ENCODE results near the gene MYO16.

MYO16 gene

DNA sequence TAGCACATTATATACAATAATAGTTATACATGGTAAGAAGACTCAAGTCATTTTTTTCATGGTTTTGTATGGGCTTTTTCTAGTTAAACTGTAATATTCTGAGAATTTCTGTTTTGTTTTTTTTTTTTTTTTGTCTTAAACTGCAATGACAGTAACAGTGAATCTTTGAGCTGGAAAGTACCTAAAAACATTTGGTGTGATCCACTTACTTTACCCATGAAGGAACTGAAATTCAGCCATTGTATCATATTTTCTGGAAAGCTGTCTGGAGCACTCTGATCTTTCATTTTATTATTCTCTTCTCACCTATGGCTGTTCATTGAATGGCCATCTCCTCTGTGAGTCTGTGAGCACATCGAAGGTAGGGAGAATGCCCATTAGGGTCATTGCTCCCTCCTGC is 37.8 kb downstream of the MYO16 start:
- DNase-seq = no peak

DNA sequence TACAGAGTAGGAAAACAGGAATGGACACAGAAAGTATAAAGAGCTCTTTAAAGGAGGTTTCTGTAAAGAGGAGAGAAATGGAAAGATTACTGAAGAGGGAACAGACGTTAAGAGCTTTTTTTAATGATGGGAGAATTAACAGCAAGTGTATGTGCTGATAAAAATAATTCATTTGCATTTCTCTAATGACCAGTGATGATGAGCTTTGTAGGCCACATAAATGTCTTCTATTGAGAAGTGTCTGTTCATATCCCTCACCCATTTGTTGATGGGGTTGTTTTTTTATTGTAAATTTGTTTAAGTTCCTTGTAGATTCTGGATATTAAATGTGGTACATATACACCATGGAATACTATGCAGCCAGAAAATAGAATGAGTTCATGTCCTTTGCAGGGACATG is 40.0 kb downstream of the MYO16 start:
- DNase-seq = no peak

DNA sequence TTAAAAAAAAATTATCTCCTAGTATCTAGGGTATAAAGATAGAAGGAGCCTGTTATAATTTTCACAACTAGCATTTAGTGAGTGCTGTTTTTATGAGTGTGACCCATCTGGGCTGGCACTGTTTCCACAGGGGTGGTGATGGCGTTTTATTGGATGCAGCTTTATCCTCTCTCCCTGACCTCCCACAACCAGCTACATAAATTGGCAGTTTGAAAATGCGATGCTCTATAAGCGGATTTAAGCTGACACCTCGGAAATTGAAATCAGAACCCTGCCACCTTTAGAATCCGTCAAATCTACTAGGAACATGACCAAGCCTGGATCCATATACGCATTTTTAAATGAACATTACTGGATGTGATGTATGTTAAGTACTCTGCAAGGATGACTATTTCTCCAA is 44.9 kb downstream of the MYO16 start:
- no peak for DNase-seq

DNA sequence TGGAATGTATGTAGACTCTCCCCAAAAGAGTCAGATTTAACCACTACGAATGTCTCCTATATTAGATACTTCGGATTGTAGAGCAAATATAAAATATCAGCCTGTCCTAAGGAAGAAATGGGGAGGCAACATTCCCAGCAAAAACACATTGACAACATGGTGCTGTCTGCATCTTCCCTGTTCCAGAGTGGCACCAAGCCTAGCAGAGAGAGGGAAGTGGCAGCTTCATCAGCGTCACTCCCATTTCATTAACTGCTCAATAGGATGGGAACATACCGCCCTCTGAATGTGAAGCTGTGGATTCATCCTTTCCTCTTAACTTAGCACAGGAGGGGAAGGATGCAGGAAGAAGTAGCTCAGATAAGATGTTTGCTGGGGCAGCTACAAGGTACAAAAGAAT is 45.4 kb downstream of the MYO16 start:
- no peak for DNase-seq

DNA sequence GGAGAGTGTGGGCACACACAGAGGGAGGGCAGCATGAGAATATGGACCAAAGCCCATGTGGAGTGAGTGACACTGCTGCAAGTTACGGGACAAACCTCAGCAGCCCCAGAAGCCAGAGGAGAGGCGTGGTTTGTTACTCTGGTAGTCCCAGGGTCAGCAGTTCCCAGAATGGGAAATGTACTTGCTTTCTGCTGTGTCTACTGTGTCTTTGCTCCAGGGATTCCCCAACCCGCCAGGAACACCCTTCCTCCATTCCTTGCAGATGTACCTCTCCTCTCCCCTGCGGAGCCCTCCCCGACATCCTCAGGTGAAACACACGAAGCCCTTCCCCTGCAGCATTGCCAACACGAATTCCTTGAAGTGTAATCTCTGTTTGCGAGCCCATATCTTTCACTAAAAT is 47.2 kb downstream of the MYO16 start:
- DNase-seq = no peak

DNA sequence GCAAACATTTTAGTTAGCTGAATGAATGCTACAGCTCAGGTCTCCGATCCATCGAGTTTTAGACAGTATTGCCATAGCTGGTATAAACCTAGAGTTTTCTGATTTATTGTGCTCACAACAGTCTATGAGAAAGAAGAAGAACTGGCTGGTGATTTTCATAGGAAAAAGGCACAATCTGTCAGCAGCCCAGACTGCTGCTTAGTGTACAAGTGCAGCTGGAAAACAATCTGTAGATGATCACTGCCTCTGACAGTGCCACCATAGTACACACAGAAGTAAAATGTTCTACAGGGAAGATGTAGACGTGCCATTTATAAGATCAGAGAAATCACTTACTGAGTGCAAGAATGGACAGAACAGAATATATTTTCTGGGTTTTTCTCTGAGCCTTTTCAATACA is 48.4 kb downstream of the MYO16 start:
- no peak for DNase-seq

DNA sequence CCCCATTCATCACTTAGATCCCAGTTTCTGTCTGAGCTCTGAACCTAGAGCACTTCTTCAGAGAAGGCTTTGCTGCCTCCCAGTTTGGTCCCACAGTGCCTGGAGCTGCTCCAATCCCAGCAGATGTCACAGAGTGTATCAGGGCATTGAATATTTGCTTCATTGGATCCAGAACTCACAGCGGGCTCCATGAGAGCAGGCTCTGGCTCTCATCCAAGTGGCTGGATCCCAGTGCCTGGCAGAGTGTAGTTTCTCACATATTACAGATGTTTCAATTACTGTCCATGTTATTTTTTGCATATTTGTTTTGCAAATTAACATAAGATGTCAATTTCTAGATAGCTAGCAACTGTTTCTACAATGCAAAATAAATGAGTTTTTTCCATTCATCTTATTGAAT is 50.6 kb downstream of the MYO16 start:
- DNase-seq = no peak

DNA sequence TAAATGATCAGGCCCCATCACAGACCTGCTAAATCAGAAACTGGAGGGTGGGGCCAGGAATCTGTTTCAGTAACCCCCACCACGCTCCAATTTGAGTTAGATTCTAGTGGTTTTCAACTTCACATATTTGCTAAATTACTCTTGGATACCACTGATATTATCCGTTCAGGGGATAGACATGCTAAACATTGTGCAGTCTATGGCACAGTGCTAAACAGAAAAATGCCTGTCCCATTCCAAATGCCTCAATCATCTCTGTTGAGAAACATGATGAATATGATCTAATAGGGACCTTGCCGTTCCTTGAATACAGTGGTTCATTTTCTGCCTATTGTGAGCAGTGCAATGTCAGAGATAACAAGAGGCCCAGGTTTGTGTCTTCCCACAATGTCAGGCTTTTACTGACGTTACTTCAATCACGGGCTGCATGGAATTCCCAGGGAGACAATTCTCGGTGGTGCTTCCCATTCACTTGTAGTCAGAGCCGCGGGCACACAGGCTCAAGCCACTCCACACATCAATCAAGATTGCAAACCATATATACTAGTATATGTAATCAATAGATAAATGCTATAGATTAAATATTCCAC is 52.7 kb downstream of the MYO16 start:
- DNase-seq = no peak

DNA sequence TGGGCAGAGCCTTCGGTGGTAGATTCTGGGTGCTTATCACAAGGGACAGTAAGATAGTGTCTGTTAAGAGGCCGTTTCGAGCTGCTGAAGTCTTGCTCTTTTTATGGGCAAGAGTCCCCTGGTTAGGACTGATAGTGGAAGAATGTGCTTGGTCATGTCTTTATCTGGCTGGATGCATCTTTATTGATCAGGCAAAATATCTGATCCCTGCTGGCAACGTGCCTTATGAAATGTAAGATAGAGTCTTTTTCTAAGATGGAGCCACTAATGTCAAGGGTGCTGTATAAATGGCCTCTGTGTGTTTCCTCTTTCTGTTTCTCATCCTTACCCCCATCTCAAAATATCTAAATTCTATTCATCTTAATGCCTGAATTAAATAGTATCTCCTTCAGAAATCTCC is 53.3 kb downstream of the MYO16 start:
- DNase-seq = no peak

DNA sequence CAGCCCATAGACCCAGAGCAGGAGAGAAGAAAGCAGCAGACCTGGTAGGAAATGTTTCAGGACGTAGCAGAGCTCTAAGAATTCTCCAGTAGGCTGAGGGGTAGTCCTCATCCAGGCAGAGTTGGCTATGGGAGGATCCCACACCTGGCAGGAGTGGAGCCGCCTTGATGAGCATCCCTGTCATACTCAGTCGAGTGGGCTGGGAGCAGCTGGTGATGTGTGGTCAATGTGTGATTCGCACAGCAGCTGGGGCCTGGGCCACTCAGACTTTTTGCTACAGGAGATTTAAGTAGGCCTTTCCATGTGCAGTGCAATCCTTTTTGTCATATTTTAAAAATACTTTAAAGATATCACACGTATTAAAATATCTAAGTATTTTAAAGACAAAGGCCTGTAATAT is 56.6 kb downstream of the MYO16 start:
- DNase-seq = no peak

DNA sequence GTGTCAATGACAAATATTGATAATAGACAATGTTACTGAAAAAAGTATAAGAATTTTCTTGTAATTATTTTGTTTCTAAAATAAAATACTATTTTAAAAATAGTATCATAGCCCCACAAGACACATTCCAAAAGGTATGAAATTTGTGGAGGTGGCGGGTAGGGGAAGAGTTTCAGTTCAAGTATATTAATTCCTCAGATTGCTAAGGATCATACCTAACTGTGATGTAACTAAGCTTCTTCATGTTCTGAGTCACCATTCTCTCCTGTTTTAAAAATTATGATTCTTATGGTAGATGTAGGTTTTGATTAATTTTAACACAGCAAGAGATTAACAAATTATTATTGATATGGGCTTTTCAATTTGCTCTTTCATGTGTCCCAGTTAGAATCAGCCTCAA is 61.3 kb downstream of the MYO16 start:
- DNase-seq = no peak

DNA sequence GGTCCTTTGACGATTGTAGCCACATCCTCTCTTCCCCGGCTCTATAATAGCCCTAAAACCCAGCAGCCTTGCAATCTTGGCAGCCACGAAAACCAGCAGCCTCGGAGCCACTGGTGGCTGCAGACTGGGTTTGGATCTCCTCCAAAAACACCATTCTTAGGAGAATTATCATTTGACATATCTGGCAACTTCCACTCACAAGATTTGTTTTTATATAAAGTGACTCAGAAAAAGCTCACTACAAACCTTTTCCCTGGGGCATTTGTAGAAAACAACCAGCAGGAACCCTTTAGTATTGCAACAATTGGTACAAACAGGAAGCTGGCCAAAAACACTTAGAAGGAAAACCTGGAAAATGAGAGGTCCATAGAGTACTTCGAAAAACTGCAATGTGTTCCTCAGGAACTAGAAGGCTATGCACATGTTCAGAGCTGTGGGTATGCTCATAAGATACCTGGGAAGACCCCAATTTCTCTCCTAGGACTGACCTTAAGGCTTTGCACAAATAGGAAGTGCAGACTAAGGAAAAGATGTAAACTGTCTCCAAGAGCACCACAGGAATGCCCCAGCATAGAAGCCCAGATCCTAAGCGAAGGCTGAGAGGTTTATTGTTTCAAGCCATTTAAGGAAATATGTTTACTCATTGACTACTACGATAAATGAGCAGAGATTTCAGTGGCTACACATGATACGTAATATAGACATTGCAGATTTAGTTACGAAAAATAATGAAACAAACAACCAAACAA is 71.2 kb downstream of the MYO16 start:
- DNase-seq = no peak

DNA sequence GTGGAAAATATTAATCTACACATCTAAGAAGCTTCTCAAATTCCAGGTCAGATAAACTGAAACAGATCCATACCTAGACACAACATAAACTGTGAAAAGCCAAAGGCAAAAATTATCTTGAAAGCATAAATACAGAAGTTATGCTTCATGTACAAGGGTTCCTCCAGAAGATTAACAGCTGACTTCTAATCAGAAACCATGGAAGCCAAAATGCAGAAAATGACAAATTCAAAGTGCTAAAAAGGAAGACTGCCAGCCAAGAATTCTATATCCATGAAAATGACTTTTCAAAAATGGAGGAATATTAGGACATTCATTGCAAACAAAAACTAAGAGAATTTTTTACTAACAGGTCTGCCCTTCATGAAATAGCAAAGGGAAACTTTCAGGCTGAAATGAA is 72.8 kb downstream of the MYO16 start:
- no peak for DNase-seq

DNA sequence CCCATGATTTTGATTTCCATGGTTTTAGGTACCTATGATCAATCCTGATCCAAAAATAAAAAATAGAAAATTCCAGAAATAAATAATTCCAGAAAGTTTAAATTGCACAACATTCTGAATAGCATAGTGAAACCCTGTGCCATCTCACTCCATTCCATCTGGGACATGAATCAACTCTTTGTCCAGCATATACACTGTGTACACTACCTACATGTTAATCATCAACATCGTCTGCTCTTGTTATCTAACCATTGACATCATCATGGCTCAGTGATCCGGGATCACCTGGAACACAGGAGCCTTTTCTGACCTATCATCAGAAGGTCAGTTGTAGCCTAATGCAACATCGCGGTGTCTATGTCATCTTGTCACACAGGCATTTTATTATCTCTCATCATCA is 75.6 kb downstream of the MYO16 start:
- no peak for DNase-seq

DNA sequence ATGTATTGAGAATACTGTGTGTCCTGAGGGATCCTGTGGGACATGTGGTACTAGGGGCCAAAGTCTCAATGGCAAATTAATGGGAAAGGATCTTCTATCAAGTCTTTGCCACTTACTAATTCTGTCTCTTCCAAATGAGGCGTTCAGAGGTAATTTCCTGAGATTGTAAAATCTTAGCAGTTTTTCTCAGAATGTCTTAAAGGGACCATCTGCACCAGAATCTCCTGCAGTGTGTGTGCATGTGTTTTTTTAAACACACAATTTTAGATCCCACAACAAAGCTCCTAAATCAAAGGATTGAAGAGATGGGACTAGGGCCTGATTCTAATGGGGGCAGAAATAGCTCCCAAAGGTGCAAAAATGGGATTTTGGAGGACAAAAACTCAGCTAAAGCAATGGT is 78.2 kb downstream of the MYO16 start:
- no peak for DNase-seq

DNA sequence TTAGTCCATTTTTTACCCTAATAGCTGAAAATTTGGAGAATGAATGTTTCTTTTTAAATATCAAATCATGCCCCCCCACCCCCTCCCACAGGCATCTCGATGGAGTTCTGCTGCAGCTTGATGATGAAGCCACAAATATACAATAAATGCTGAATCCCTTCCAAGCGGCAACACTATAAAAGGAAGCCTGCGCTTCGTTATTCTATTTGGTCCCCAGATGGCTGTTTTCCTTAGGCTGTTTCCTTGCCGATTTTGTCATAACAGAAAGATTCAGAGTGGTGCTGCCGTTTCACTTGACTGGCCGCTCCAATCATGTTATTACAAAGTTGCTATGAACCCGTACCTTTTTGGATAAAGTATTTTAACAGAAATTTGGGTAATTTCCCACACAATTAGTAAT is 79.5 kb downstream of the MYO16 start:
- DNase-seq = no peak

DNA sequence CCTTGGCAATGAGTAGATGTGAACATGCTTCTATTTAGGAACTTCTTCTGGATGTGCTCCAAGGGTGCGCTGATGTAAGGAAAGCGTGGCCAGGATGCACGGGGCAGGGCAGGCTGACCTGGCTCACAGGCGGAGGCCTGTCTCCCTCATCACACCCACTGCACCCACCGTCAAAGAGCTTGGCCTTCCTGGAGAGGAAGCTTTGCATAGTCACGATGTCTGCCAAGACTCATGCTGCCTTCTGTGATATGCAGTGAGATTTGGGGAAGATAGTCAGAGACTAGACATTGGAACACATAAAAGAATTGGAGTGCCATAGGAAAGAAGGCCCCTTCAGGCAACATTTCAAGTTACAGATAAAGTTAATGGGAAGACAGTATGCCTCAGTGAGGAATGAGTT is 82.0 kb downstream of the MYO16 start:
- DNase-seq = no peak

DNA sequence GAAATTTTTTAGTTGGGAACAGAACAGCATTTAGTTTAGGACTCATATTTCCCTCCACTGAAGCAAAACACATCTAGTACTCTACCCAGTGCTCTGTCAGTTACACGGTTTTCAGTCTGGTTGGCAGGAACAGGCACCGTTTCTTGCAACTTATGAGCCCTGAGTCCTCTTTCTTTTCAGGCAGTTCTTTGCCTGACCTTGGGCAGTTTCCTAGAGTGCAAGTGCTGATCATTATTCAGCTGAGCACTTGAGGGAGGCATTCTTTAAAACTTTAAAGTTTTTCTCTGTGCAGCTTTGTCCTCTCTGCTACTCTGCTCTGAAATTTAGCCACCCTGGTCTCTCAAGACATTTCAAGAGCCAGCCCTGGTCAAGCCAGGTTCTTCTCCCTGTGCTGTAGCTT is 96.1 kb downstream of the MYO16 start:
- DNase-seq = no peak

DNA sequence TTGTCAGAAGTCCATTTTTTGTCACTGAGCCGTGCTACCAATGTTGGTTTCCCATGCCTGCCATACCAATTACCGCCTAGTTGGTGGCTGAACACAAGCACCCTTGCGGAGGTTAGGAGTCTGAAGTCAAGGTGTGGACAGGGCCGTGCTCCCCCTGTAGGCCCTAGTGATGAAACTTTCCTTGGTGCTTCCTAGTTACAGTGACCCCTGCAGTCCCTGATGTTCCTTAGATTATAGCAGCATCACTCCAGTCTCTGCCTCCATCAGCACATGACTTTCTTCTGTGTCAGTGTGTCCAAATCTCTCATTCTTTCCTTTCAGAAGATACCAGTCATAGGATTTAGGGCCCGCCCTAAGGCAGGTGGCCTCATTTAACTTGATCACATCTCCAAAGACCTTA is 99.0 kb downstream of the MYO16 start:
- DNase-seq = no peak

DNA sequence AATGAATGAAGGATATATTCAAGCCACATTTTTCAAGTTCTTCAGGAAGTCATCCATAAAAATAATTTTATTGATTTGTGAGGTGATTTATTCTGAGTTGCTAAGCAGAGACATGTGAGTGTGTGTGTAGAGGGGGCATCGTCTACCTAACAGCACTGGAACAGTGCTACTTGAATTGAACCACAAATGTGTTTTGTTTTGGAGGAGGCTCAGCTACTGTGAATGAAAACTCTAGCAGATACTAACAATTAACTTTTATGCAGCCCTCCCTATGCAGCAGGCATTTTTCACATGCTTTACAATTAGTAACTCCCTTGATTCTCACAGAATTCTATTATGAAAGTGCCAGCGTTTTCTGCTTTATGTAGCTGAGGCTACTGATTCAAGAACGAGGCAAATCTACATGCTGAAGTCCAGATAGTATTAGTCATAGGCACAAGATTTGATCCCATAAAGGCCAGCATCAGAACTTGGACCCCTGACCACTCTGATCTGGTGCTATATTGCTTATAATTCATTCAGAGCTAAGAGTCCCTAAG is 103.7 kb downstream of the MYO16 start:
- no peak for DNase-seq

DNA sequence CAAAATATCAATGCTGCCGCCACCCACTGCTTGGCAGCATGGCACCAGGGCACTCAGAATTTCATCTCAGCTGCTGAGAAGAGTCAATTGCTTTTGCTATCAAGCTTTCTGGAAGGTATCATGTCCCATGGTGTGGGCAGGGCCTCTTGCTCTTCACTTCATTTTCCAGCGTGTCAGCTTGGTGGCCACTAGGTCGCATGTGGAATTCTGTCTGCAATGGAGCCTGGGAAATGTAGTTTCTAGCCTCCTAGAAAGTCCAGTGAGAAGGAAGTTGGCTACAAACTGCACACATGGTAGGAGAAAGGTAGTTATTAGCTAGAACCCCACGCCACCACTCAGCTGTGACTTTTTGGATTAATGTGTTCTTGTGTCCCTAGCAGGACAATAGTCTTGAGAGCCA is 105.3 kb downstream of the MYO16 start:
- DNase-seq = no peak

DNA sequence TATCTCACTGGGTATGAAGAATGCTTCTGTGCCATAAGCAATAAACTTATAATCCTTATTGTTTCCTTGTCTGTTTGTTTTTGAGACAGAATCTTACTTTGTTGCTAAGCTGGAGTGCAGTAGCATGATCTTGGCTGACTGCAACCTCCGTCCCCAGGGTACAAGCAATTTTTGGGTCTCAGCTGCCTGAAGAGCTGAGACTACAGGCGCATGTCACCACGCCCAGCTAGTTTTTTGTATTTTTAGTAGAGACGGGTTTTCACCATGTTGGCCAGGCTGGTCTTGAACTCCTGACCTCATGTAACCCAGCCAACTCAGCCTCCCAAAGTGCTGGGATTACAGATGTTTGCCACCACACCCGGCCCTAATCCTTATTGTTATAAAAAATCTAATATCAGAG is 112.5 kb downstream of the MYO16 start:
- DNase-seq = no peak

DNA sequence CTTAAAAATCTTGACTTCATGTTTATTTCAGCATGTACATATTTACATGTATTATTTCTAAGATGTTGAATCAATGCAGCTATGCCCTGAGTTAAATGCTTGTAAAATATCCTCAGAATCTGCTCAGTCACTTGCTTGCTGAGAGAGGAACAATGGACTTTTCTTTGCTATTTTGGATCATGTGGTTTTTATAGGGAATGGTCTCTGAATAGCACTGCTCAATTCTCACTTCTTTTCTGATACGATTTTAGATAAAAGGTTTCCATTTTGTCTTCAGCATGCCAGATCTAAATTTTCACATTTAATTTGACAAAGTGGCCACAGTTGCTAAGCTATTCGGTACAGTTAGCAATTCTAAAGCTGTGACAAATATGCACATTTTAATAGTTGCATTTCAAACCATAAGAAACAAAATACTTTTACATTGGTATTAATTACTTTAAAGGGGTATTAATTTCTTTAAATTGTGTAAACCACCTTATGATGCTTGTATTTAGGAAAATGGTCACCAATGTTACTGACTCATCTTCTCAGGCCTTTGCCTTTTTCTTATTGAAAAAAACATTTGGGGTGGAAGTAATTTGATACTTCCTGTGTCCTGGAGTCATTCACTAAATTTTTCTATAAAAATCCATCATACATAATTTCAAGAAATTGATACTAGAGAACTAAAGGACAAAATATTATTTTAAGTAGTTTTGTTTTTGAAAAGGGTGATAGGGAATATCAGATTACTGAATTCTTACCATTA is 113.5 kb downstream of the MYO16 start:
- no peak for DNase-seq

DNA sequence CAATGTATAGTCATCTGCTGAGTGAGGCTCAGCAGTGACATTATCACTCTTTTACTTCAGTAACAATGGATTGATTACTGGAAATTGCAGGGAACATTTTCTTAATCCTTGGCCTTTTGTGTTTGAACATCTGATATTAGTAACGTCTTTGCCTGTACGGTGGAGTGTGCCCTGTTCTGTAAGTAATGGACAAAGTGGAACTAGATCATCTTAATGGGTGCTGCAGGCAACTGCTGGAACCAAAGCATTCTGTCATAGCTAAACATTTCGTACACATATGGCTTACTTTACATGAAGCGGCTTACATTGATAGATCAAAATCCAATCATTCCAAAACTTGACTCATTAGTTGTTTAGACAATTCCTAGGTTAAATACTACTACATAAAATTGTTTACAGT is 114.1 kb downstream of the MYO16 start:
- no peak for DNase-seq
